Panc1 (cell line): Measurements from ENCODE around the gene RASSF8. TPM values are rescaled to one million over a fixed set of nuclear protein-coding genes. Genes with fewer than 3 reads are reported as not detected.
A peak's percentile ranks its signal among the peaks of the same experiment; 100 is the strongest.

Experiments used
- ATAC-seq: fragments of 200-7000 bp; cut with Tn5 transposase; 2 replicates; pipeline ENCODE4 v1.9.1; 2020; ENCODE audit warnings: mild to moderate bottlenecking, moderate library complexity
- BruUV-seq: library from RNA; stranded (reverse); fragments of 400-500 nt; replicated peaks from 2 replicates; lab custom pipeline; 2021; lab: Mats Ljungman, UMichigan
- CTCF ChIA-PET: fragments of 300-600 bp; sonication (Branson Sonifier 250); formaldehyde crosslinking; loops from one replicate; lab custom pipeline; 2022; ENCODE audit warnings: antibody characterized with exemption; lab: Charles Lee
- POLR2A ChIA-PET: fragments of 300-600 bp; sonication (Branson Sonifier 250); formaldehyde crosslinking; loops from one replicate; lab custom pipeline; 2022; ENCODE audit warnings: antibody characterized with exemption; lab: Charles Lee
- DNase-seq: peaks from one replicate; pipeline ENCODE4 v3.0.0-alpha.2; 2010; ENCODE audit warnings: low read depth, low spot score
- H3K27ac ChIP-seq: 2 replicates; pipeline ENCODE4 v1.5.1; 2011; ENCODE audit warnings: mild to moderate bottlenecking, low read length, inconsistent platforms
- H3K27me3 ChIP-seq: fragments of 200-500 bp; sonication (Bioruptor generic); 2 replicates; pipeline ENCODE4 v1.6.0; 2014; ENCODE audit warnings: low read length, inconsistent platforms; ENCODE audit not compliant: control insufficient read depth, insufficient read depth
- H3K36me3 ChIP-seq: fragments of 200-500 bp; sonication (Bioruptor generic); 2 replicates; pipeline ENCODE4 v1.5.1; 2014; ENCODE audit warnings: inconsistent platforms, mild to moderate bottlenecking, low read length, moderate library complexity; ENCODE audit not compliant: control insufficient read depth, insufficient read depth
- H3K4me1 ChIP-seq: 2 replicates; pipeline ENCODE4 v1.5.1; 2011; ENCODE audit warnings: inconsistent platforms, mild to moderate bottlenecking, low read length, moderate library complexity; ENCODE audit not compliant: control insufficient read depth, insufficient read depth
- H3K4me3 ChIP-seq, 2 experiments: 2 replicates each; pipeline ENCODE4 v1.5.1; 2011 to 2012; ENCODE audit warnings: low read depth in 2 of 2, low read length in 2 of 2, mild to moderate bottlenecking in 2 of 2, inconsistent platforms in 1 of 2, moderate library complexity in 1 of 2
- H3K9me3 ChIP-seq: fragments of 200-500 bp; sonication (Bioruptor generic); 2 replicates; pipeline ENCODE4 v1.5.1; 2014; ENCODE audit warnings: low read depth, mild to moderate bottlenecking, inconsistent platforms, low read length, moderate library complexity; ENCODE audit not compliant: control insufficient read depth, insufficient read depth
- CTCF ChIP-seq: fragments of 450-650 bp; IDR thresholded peaks from 2 replicates; pipeline ENCODE4 v1.5.1; 2017; ENCODE audit warnings: mild to moderate bottlenecking
- POLR2AphosphoS5 ChIP-seq: IDR thresholded peaks from 2 replicates; pipeline ENCODE4 v1.6.1; 2012; ENCODE audit warnings: mild to moderate bottlenecking, low read depth, low read length, moderate library complexity
- REST ChIP-seq, 2 experiments: IDR thresholded peaks; 2 replicates each; pipeline ENCODE4 v1.6.1; 2011 to 2012; ENCODE audit warnings: low read depth in 2 of 2, control low read depth in 1 of 2, low read length in 1 of 2, mild to moderate bottlenecking in 1 of 2, moderate library complexity in 1 of 2; ENCODE audit not compliant: insufficient read depth in 1 of 2
- SIN3A ChIP-seq: IDR thresholded peaks from 2 replicates; pipeline ENCODE4 v1.6.1; 2012; ENCODE audit warnings: low read depth, mild to moderate bottlenecking, low read length, moderate library complexity, borderline replicate concordance; ENCODE audit not compliant: insufficient read depth
- TCF7L2 ChIP-seq: IDR thresholded peaks from 2 replicates; pipeline ENCODE4 v1.6.1; 2011; ENCODE audit warnings: mild to moderate bottlenecking, low read depth, low read length, inconsistent platforms
- in situ Hi-C: cut with HindIII; loops from 2 replicates; pipeline ENCODE4 v1.10.0; 2016; ENCODE audit warnings: low sequenced_read_pairs, low pct_unique_long_range_greater_than_20kb
- intact Hi-C: fragments of 100-400 bp; cut with micrococcal nuclease; formaldehyde crosslinking; loops from one replicate; pipeline ENCODE4 v1.10.0; 2022; ENCODE audit not compliant: unreplicated experiment
- total RNA-seq: library from RNA; stranded (reverse); gene quantifications from one replicate; pipeline ENCODE4 v1.2.1, GENCODE V29; 2021; ENCODE audit not compliant: unreplicated experiment

The RASSF8 gene
- total RNA-seq, 1 experiment from 2014 or later: 103 TPM

GRCh38 chr12:26000898-26001297 lies 42.4 kb downstream of the RASSF8 start:
- no peak for ATAC-seq
- H3K27me3 ChIP-seq: no peaks in the 10 kb centered on the region
- intact Hi-C loops: no loop called here
- H3K36me3 ChIP-seq: no peaks in the 10 kb centered on the region
- H3K27ac ChIP-seq: no peak overlapping the region
- no peak overlapping the region for H3K4me3 ChIP-seq
- no peak for DNase-seq
- in situ Hi-C loops: no loop called here
- TF ChIP-seq TCF7L2: no peak
- TF ChIP-seq CTCF: no peak
- no peak for TF ChIP-seq REST (IDR thresholded peaks at IDR 0.05; ENCODE audit: insufficient read depth in 1 of 2, low read depth in 2 of 2, low read length in 1 of 2)
- TF ChIP-seq SIN3A: no peak
- TF ChIP-seq POLR2AphosphoS5: no peak
- H3K4me1 ChIP-seq: peaks cover 21% of the 10 kb centered on the region
- POLR2A ChIA-PET: interaction anchor here (0.9 kb wide), 1 partner anchor 806 kb away, joined by 3 read pairs; no protein-coding TSS in a partner anchor
- CTCF ChIA-PET: interaction anchor here (0.6 to 1.2 kb wide), 4 partner anchors 37 to 613 kb away, joined by 3 to 6 read pairs (median 4); no protein-coding TSS in a partner anchor
- H3K9me3 ChIP-seq: peaks cover 4% of the 10 kb centered on the region; the same call in 1 of the 2 replicates
- BruUV-seq: no TSS peak

- DNase-seq (no peak), ATAC-seq (no peak)
- in situ Hi-C loops (no loop called here), intact Hi-C loops (no loop called here)
- TF ChIP-seq REST (IDR thresholded peaks at IDR 0.05; ENCODE audit: insufficient read depth in 1 of 2, low read depth in 2 of 2, low read length in 1 of 2) (no peak), CTCF (peak; percentile 51; the same call in 1 of the 2 replicates)
- Histone ChIP-seq H3K4me3 (no peak overlapping the region), H3K36me3 (no peaks in the 10 kb centered on the region), H3K4me1 (peaks cover 15% of the 10 kb centered on the region), H3K27ac (no peak overlapping the region), H3K9me3 (peaks cover 4% of the 10 kb centered on the region; the same call in 1 of the 2 replicates), H3K27me3 (no peaks in the 10 kb centered on the region)
- no TSS peak for BruUV-seq
- ChIA-PET POLR2A (interaction anchor here (0.7 kb wide), 1 partner anchor 31 kb away, joined by 4 read pairs; no protein-coding TSS in a partner anchor), CTCF (interaction anchor here (0.6 to 1.2 kb wide), 2 partner anchors 36 to 614 kb away, joined by 3 to 6 read pairs; no protein-coding TSS in a partner anchor)
These were observed 43.0 kb downstream of the RASSF8 start for GRCh38 chr12:26001530-26001929.
